Endothelial cell of umbilical vein (primary cell): ENCODE measurements around the gene ZNF816. TPM values are rescaled to one million over a fixed set of nuclear protein-coding genes. Genes with fewer than 3 reads are reported as not detected.
"Not testable (repeated sequence)": the region's sequence is repeated elsewhere in the genome, so short reads cannot be mapped to it uniquely, and the experiment has no call there.

Experiments used
- BruUV-seq: library from RNA; stranded (reverse); fragments of 400-500 nt; replicated peaks from 2 replicates; lab custom pipeline; 2021; lab: Mats Ljungman, UMichigan
- CTCF ChIA-PET: fragments of 300-600, 350-600 bp; sonication (Branson Sonifier 250); formaldehyde crosslinking; loops from one replicate; lab custom pipeline; 2021; ENCODE audit warnings: antibody characterized with exemption, inconsistent platforms; lab: Charles Lee
- POLR2A ChIA-PET: fragments of 300-600, 350-600 bp; sonication (Branson Sonifier 250); formaldehyde crosslinking; loops from one replicate; lab custom pipeline; 2021; ENCODE audit warnings: antibody characterized with exemption, inconsistent platforms; lab: Charles Lee
- DNase-seq: peaks from one replicate; pipeline ENCODE4 v3.0.0-alpha.2; 2011; ENCODE audit warnings: low read depth, low spot score
- FAIRE-seq: peaks from 2 replicates; lab custom pipeline; 2011; peaks lifted over from hg19 to GRCh38; lab: Jason Lieb, UNC
- H2AFZ ChIP-seq: 2 replicates; pipeline ENCODE4 v1.6.0; 2012; ENCODE audit warnings: low read depth, low read length, control low read depth, inconsistent platforms
- H3K27ac ChIP-seq: 2 replicates; pipeline ENCODE4 v1.5.1; 2011; ENCODE audit warnings: low read depth, mild to moderate bottlenecking, control low read depth, low read length, moderate library complexity; ENCODE audit not compliant: insufficient read depth
- H3K27me3 ChIP-seq, 2 experiments: 2 replicates each; pipeline versions ENCODE4 v1.6.0 to v1.6.1; 2011; ENCODE audit warnings: low read length in 2 of 2, mixed read lengths in 1 of 2; ENCODE audit not compliant: control insufficient read depth in 2 of 2, insufficient read depth in 2 of 2
- H3K36me3 ChIP-seq, 2 experiments: 2 replicates in 1 of 2; 3 replicates in 1 of 2; pipeline ENCODE4 v1.5.1; 2011; ENCODE audit warnings: low read length in 2 of 2, mild to moderate bottlenecking in 1 of 2, moderate library complexity in 1 of 2; ENCODE audit not compliant: control insufficient read depth in 2 of 2, insufficient read depth in 2 of 2; ENCODE audit errors: extremely low read depth in 1 of 2
- H3K4me1 ChIP-seq: 3 replicates; pipeline ENCODE4 v1.5.1; 2011; ENCODE audit warnings: mild to moderate bottlenecking, low read length; ENCODE audit not compliant: control insufficient read depth, insufficient read depth; ENCODE audit errors: extremely low read depth
- H3K4me2 ChIP-seq: 2 replicates; pipeline ENCODE4 v1.6.1; 2011; ENCODE audit warnings: low read length, control low read depth, mixed read lengths; ENCODE audit not compliant: insufficient read depth
- H3K4me3 ChIP-seq, 3 experiments: fragments of 200-600 bp in 1 of 3; sonication (generic), shearing (Covaris generic) in 1 of 3; replicated peaks in 1 of 3; 2 replicates each; pipeline ENCODE4 v1.5.1; 2011 to 2016; ENCODE audit warnings: control low read depth in 3 of 3, low read length in 3 of 3, mild to moderate bottlenecking in 2 of 3, inconsistent platforms in 1 of 3, low read depth in 1 of 3, moderate library complexity in 1 of 3; ENCODE audit not compliant: insufficient read depth in 1 of 3
- H3K79me2 ChIP-seq: 2 replicates; pipeline ENCODE4 v1.6.0; 2012; ENCODE audit warnings: low read length, inconsistent platforms; ENCODE audit not compliant: control insufficient read depth, insufficient read depth
- H3K9ac ChIP-seq: replicated peaks from 2 replicates; pipeline ENCODE3; 2011; ENCODE audit warnings: low read length, control low read depth; ENCODE audit not compliant: insufficient read depth; ENCODE audit errors: extremely low read depth
- H3K9me1 ChIP-seq: replicated peaks from 3 replicates; pipeline ENCODE4 v1.6.0; 2011; ENCODE audit warnings: mild to moderate bottlenecking, low read length; ENCODE audit not compliant: control insufficient read depth, insufficient read depth; ENCODE audit errors: extremely low read depth
- H3K9me3 ChIP-seq: replicated peaks from 2 replicates; pipeline ENCODE4 v1.5.1; 2012; ENCODE audit warnings: low read length, inconsistent platforms; ENCODE audit not compliant: control insufficient read depth, insufficient read depth
- H4K20me1 ChIP-seq: replicated peaks from 2 replicates; pipeline ENCODE3; 2011; ENCODE audit warnings: mild to moderate bottlenecking, low read length; ENCODE audit not compliant: control insufficient read depth, insufficient read depth; ENCODE audit errors: extremely low read depth
- CTCF ChIP-seq, 2 donors: IDR thresholded peaks; 1 replicate in 1 of 2; 2 replicates in 1 of 2; pipeline ENCODE4 v1.5.1; 2011; ENCODE audit warnings: low read length in 2 of 2, mild to moderate bottlenecking in 2 of 2, moderate library complexity in 2 of 2, control low read depth in 1 of 2, inconsistent platforms in 1 of 2, low read depth in 1 of 2; ENCODE audit not compliant: insufficient read depth in 1 of 2; ENCODE audit errors: extremely low read depth in 1 of 2
- EZH2 ChIP-seq: IDR thresholded peaks from 2 replicates; pipeline ENCODE4 v1.6.1; 2012; ENCODE audit warnings: borderline replicate concordance, low read depth, mild to moderate bottlenecking, moderate library complexity, low read length, inconsistent platforms; ENCODE audit not compliant: severe bottlenecking
- FOS ChIP-seq: IDR thresholded peaks from 2 replicates; pipeline ENCODE4 v1.6.1; 2011; ENCODE audit warnings: mild to moderate bottlenecking, low read length, moderate library complexity, borderline replicate concordance; ENCODE audit not compliant: insufficient read depth
- GATA2 ChIP-seq: IDR thresholded peaks from 2 replicates; pipeline ENCODE4 v1.7.0; 2011; ENCODE audit warnings: low read depth, mild to moderate bottlenecking, moderate library complexity, mixed read lengths, low read length; ENCODE audit not compliant: insufficient read length, insufficient read depth
- JUN ChIP-seq: IDR thresholded peaks from 2 replicates; pipeline ENCODE4 v1.6.1; 2011; ENCODE audit warnings: borderline replicate concordance, low read depth; ENCODE audit not compliant: insufficient read length, insufficient read depth
- MAX ChIP-seq: IDR thresholded peaks from 2 replicates; pipeline ENCODE4 v1.6.1; 2011; ENCODE audit not compliant: insufficient read depth, insufficient read length
- MYC ChIP-seq: IDR thresholded peaks from one replicate; pipeline ENCODE4 v1.6.1; 2011; ENCODE audit warnings: mild to moderate bottlenecking, low read depth, low read length
- POLR2A ChIP-seq: IDR thresholded peaks from 2 replicates; pipeline ENCODE4 v1.6.1; 2012; ENCODE audit warnings: low read depth, mild to moderate bottlenecking, control low read depth, low read length
- POLR2AphosphoS5 ChIP-seq: IDR thresholded peaks from 2 replicates; pipeline ENCODE4 v1.6.1; 2012; ENCODE audit warnings: low read depth, mild to moderate bottlenecking, control low read depth, low read length, moderate library complexity; ENCODE audit not compliant: insufficient read depth
- dilution Hi-C: fragments of 300-500 bp; cut with MboI; formaldehyde crosslinking; loops from one replicate; pipeline ENCODE4 v1.15.0; 2019; ENCODE audit warnings: low sequenced_read_pairs; ENCODE audit not compliant: extremely low pct_ligation_motif_present
- intact Hi-C: fragments of 100-400 bp; cut with micrococcal nuclease; formaldehyde crosslinking; loops from one replicate; pipeline ENCODE4 v1.10.0; 2022
- polyA plus RNA-seq, 4 experiments: library from polyadenylated mRNA; depleted of rRNA in 3 of 4; stranded (reverse) in 3 of 4; unstranded in 1 of 4; fragments of >200 nt; gene quantifications; 2 replicates each; pipeline versions ENCODE4 v1.2.1 to v1.2.3, GENCODE V29; 2011 to 2012; ENCODE audit warnings: missing spikeins in 1 of 4
- total RNA-seq: library from RNA; stranded (reverse); gene quantifications from 2 replicates; pipeline ENCODE4 v1.2.3, GENCODE V29; 2021

ZNF816 gene
- total and polyA plus RNA-seq, 2 donors (not counting 3 experiments of a cell fraction or from before 2014, with no cell fraction given): 1.8 to 4.9 TPM

GRCh38 chr19:52944703-52945493 is 17.8 kb downstream of the ZNF816 start:
- H3K9me1 ChIP-seq, dilution Hi-C loops, DNase-seq, H3K79me2 ChIP-seq, H4K20me1 ChIP-seq, H3K9me3 ChIP-seq, H3K27me3 ChIP-seq, FAIRE-seq, CTCF ChIA-PET, H3K4me1 ChIP-seq, POLR2A ChIA-PET, H3K9ac ChIP-seq, H3K27ac ChIP-seq, H3K4me2 ChIP-seq, BruUV-seq, H3K4me3 ChIP-seq, H2AFZ ChIP-seq, H3K36me3 ChIP-seq: not testable (repeated sequence)
- intact Hi-C loops: loop anchor here (5.0 kb wide), 2 partner anchors 88 to 142 kb away; partner anchors contain the start of gene ZNF468

GRCh38 chr19:52943884-52944643 is 18.6 kb downstream of the ZNF816 start:
- H4K20me1 ChIP-seq: no peaks in the 10 kb centered on the region
- no peak overlapping the region for H3K4me2 ChIP-seq
- POLR2A ChIA-PET: no interaction called here
- no peaks in the 10 kb centered on the region for H3K79me2 ChIP-seq
- no peak overlapping the region for H3K27ac ChIP-seq
- no peak for TF ChIP-seq MYC
- TF ChIP-seq FOS: no peak
- no peak for TF ChIP-seq EZH2
- TF ChIP-seq MAX: no peak
- TF ChIP-seq POLR2A: no peak
- no peak for TF ChIP-seq CTCF (IDR thresholded peaks at IDR 0.05; ENCODE audit: extremely low read depth in 1 of 2, insufficient read depth in 1 of 2, low read depth in 1 of 2, low read length in 2 of 2)
- TF ChIP-seq JUN: no peak
- TF ChIP-seq GATA2: no peak
- TF ChIP-seq POLR2AphosphoS5: no peak
- no TSS peak for BruUV-seq
- H2AFZ ChIP-seq: no peak overlapping the region
- H3K9me1 ChIP-seq: no peaks in the 10 kb centered on the region
- H3K36me3 ChIP-seq: no peaks in the 10 kb centered on the region
- no peak overlapping the region for H3K4me3 ChIP-seq
- no peaks in the 10 kb centered on the region for H3K9me3 ChIP-seq
- FAIRE-seq (no peak), DNase-seq (no peak)
- H3K9ac ChIP-seq: no peak overlapping the region
- no peaks in the 10 kb centered on the region for H3K4me1 ChIP-seq
- CTCF ChIA-PET: no interaction called here
- intact Hi-C loops (loop anchor here (5.0 kb wide), 2 partner anchors 87 to 143 kb away; partner anchors contain the start of gene ZNF468), dilution Hi-C loops (no loop called here)
- H3K27me3 ChIP-seq: no peaks in the 10 kb centered on the region
